ENCODE data around the gene MT1G.
"Not testable (repeated sequence)": the region's sequence is repeated elsewhere in the genome, so short reads cannot be mapped to it uniquely, and the experiment has no call there.

MT1G gene

GRCh38 chr16:56623637-56624036, 44.2 kb downstream of the MT1G start:
- DNase-seq (ENCODE audit: low read depth), result no peak
- no peak overlapping the region for H3K4me3 ChIP-seq (ENCODE audit: control insufficient read depth, low read depth, low read length)
- no peak for TF ChIP-seq CTCF (IDR thresholded peaks at IDR 0.05; ENCODE audit: control insufficient read depth, insufficient read depth, low read depth, low read length, missing control alignments)

- H3K4me3 ChIP-seq (ENCODE audit: control insufficient read depth, low read depth, low read length); DNase-seq (ENCODE audit: low read depth): not testable (repeated sequence)
Measured at GRCh38 chr16:56623184-56623583, 44.7 kb downstream of the MT1G start.

GRCh38 chr16:56621665-56622445, 46.0 kb downstream of the MT1G start:
- not testable (repeated sequence) for DNase-seq (ENCODE audit: low read depth); H3K4me3 ChIP-seq (ENCODE audit: control insufficient read depth, low read depth, low read length)

GRCh38 chr16:56620339-56620897, 47.4 kb downstream of the MT1G start:
- DNase-seq (ENCODE audit: low read depth), result no peak
- H3K4me3 ChIP-seq (ENCODE audit: control insufficient read depth, low read depth, low read length), result no peak overlapping the region
- TF ChIP-seq CTCF (IDR thresholded peaks at IDR 0.05; ENCODE audit: control insufficient read depth, insufficient read depth, low read depth, low read length, missing control alignments), result no peak

- H3K4me3 ChIP-seq (ENCODE audit: control insufficient read depth, low read depth, low read length), result no peak overlapping the region
- TF ChIP-seq CTCF (IDR thresholded peaks at IDR 0.05; ENCODE audit: control insufficient read depth, insufficient read depth, low read depth, low read length, missing control alignments), result no peak
- DNase-seq (ENCODE audit: low read depth), result no peak
Measured at GRCh38 chr16:56618138-56618537, 49.7 kb downstream of the MT1G start.

GRCh38 chr16:56617212-56618085, 50.4 kb downstream of the MT1G start:
- no peak for DNase-seq (ENCODE audit: low read depth)
- peak overlapping the region; percentile 16 for H3K4me3 ChIP-seq (ENCODE audit: control insufficient read depth, low read depth, low read length)
- no peak for TF ChIP-seq CTCF (IDR thresholded peaks at IDR 0.05; ENCODE audit: control insufficient read depth, insufficient read depth, low read depth, low read length, missing control alignments)
